IPS DF 19.7 (cell line): ENCODE data around the gene AQR.
"Not testable (repeated sequence)": the region's sequence is repeated elsewhere in the genome, so short reads cannot be mapped to it uniquely, and the experiment has no call there.

Experiments
- DNase-seq: peaks from one replicate; pipeline ENCODE4 v3.0.0-alpha.2; 2013; ENCODE audit warnings: low read depth, low spot score

The AQR gene

GRCh38 chr15:34953851-34954250 lies 15.7 kb downstream of the AQR start:
- no peak for DNase-seq

- no peak for DNase-seq
These were observed 17.1 kb downstream of the AQR start for GRCh38 chr15:34952481-34952880.

GRCh38 chr15:34951993-34952392 lies 17.5 kb downstream of the AQR start:
- no peak for DNase-seq

DNA sequence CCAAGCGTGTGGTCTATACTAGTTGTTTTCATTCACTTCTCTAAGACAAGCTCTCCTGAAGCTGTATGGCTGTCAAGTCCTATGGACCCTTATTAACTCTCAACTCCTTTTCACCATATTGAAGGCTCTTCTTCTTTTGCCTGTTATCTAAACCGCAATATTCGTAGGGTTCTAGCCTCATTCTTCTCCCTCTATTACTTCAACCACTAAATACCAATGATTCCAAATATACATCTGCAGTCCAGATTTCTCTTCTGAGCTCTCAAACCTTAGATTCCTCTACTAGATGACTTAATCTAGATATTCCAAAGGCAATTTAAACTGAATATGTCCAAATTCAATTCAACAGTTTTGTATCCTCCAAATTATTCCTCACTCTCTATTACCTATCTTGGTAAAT lies 24.6 kb downstream of the AQR start:
- DNase-seq: no peak

DNA sequence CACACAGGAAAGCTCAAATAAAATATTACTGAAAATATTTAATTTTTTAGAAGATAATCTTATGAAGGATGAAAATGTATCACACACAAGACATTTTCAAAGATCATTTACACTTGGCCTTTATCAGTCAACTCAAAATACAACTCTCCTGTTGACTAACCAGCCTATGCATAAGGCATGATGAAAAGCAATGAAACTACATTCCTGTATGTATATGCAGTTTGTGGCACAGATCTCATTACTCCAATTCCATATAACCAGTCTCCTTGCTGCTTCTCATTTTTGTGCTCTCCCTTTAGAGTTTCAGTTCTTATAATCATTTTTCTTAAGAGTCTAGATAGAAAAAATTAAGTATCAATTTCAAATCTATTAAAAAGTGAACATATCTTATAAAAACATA lies 25.8 kb downstream of the AQR start:
- no peak for DNase-seq

DNA sequence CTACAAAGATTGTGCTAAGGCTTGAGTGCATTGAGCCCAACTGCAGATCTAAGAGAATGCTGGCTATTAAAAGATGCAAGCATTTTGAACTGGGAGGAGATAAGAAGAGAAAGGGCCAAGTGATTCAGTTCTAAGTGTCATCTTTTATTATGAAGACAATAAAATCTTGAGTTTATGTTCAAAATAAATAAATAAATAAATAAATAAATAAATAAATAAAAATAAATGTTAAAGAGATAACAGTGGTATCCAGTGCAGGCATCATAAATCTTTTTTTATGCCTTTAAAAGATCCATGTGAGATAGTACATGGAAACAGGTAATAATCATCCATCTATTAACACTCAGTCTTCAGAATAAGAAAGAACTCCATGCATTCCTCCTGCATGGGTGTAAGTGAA lies 26.3 kb downstream of the AQR start:
- DNase-seq: not testable (repeated sequence)

- no peak for DNase-seq
These were observed 27.2 kb downstream of the AQR start for GRCh38 chr15:34942363-34942762.

DNA sequence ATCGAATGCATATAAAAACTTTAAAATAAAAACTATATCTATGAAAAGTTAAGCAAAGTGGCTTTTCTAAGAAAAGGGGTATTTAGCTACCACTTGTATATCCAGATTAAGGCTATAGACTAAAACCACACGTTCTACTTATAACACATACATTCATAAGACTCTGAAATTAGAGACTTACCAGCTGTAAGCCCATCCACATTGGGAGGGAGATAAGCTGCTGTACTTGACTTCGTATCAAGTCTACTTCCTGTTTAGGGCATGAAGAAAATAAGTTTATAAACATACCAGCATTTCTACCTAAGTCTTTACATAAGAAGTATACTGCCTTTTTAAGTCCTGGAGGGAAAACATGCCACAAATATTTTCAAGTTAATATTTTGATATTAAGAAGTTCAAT lies 27.7 kb downstream of the AQR start:
- DNase-seq: no peak

DNA sequence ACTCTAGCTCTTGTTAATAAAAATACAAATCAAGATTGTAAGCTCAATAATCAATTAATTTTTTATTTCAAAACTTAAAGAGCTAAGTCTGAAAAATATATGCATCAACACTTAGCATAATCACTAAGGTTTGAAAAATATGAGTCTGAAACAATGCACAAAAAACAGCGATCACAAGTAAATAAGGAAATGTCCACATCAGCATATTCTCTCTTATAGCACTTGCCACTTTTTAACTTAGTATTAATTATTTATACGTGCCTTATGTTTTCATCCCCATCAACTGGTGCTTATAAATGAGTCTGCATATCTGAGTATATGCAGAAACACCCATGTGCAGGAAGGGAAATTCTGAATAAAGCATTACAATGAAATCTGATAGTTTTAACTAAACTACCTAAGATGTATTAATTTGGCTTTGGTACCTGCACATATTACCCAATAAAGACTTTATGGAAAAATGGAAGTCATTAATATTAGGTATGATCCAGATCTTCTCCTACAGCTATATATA lies 28.3 kb downstream of the AQR start:
- no peak for DNase-seq

DNA sequence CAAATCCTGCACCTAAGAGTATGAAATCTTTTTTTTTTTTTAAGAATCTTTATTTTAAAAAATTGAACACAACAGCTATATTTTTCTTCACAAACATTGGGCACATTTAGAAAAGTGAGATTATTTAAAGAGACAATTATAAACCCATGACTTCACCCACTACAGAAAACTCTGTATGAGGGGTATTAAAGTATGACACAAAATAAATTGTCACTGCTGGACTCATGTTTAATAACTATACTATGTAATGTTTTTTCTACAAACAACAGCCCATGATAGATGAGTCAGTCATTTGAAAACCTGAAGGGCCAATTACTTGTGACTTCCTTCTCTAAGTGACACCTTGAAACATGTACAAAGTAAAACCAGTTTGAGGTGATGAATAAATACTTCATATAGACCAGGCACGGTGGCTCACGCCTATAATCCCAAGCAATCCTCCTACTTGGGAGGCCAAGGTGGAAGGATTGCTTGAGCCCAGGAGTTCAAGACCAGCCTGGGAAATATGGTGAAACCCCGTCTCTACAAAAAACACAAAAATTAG lies 36.0 kb downstream of the AQR start:
- DNase-seq: no peak

DNA sequence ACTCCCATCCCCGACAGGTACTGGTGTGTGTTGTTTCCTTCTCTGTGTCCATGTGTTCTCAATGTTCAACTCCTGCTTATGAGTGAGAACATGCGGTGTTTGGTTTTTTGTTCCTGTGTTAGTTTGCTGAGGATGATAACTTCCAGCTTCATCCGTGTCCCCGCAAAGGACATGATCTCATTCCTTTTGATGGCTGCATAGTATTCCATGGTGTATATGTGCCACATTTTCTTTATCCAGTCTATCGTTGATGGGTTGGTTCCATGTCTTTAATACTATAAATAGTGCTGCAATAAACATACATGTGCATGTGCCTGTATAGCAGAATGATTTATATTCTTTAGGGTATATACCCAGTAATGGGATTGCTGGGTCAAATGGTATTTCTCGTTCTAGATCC lies 41.2 kb downstream of the AQR start:
- not testable (repeated sequence) for DNase-seq

DNA sequence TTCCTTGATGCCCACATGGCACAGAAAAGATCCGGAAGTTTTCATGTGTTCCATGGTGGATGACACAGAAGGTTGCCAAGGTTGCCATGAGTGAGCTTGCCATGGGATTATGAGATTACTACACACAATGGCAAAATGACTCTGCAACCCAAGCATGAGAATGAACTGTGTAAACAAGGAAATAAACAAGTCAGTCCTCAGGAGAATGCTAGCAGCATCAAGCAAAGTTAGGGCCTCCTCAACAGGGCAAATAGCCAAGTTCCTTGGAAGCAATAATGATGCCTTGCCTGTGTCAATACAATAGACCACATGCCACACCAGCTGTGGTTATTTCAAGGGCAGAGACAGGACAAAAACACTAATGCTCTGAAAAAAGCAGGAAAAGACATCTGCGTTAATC lies 41.8 kb downstream of the AQR start:
- DNase-seq: no peak

GRCh38 chr15:34914317-34914716 lies 55.2 kb downstream of the AQR start:
- DNase-seq: no peak

DNA sequence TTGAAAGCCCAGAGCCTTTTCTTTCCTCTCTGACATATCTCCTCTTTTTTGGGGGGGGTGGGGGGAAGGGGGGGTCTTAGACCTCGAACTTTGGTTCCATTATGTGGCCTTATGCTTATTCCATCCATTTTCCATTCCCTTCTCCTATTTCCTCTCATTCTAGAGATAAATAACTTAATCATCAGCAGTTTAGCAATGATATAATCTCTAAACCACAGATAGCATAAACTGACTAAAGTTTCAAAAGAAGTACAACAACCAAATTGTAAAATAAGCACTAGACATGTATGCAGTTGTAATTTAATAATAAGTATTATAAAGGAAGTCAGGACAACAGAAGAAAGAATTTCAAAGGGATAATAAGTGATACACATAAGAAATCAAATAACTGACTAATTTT lies 64.5 kb downstream of the AQR start:
- no peak for DNase-seq

GRCh38 chr15:34904527-34904926 lies 65.0 kb downstream of the AQR start:
- DNase-seq: no peak

GRCh38 chr15:34900748-34901147 lies 68.8 kb downstream of the AQR start:
- DNase-seq: no peak

DNA sequence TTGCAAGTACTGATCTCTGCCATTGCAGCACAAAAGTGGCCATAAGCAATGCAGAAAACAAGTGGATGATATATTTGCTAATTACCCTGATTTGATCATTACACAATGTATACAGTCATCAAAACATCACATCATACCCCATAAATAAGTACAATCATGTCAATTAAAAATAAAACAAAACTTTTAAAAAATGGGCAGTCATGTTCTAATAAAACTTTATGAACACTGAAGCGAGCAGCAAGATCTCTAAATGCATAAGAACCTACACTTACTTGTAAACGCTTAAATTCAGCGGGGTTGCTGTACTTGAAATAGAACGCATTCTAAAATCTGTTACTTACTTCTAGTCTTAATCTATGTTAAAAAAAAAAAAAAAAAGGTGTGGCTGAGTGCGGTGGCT lies 73.4 kb downstream of the AQR start:
- no peak for DNase-seq

DNA sequence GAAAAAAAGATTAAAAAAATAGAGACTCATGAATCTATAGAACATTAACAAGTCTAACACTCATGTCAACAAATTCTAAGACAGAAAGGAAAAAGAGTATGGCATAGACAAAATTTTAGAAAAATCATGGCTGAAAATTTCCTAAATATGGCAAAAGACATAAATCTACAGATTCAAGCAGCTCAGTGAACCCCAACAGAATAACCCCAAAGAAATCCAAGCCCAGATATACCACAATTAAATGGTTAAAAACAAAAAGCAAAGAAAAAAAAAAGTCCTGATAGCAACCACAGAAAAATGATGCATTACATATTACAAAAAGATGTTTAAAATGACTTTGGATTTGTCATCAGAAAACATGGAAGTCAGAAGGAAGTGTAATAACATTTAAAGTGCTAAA lies 75.6 kb downstream of the AQR start:
- DNase-seq: no peak

GRCh38 chr15:34892963-34893591 lies 76.5 kb downstream of the AQR start:
- DNase-seq: no peak

- DNase-seq: no peak
These were observed 79.1 kb downstream of the AQR start for GRCh38 chr15:34890424-34890823.

GRCh38 chr15:34889476-34889875 lies 80.1 kb downstream of the AQR start:
- no peak for DNase-seq

GRCh38 chr15:34886134-34886533 lies 83.4 kb downstream of the AQR start:
- DNase-seq: no peak

DNA sequence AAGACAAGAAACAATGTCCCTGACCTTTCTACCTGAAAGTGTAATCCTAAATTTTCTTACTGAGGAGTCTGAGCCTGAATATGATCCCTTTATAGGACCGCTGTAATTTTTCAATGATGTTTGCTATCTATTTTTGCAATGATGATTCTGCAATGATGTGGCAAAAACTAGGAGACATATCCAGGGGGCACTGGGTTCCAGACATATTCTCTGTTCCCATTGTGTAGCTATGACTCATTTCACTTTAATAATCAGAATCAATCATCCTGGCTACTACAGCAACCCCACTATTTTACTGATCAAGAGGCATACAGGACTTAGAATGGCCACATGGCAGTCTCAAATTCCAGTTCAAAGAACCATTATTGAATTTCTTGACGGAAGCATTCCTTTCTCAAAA lies 85.9 kb downstream of the AQR start:
- no peak for DNase-seq

DNA sequence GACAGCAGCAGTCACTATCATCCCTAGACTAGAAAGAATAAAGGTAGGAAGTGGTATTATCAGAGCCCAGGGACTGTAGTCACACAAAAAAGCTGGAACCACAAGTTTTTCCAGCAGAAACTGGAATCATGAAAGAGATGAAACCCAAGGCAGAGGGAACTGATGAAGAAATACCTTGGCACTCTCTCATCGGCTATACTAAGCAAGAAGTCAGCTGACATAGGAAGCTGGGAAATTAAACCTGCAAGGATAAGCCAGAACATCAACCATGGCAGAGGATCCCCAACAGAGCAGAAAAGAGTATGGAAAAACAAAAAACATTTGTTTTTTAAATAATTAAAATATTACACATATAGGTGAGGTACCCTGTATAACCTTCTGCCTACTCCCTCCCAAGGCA lies 86.5 kb downstream of the AQR start:
- DNase-seq: no peak
